Mesothelial cell of epicardium (in vitro differentiated cells): ENCODE results near the gene ASTN2. TPM values are rescaled to one million over a fixed set of nuclear protein-coding genes. Genes with fewer than 3 reads are reported as not detected.

Experiments used
- DNase-seq, 2 experiments: peaks; one replicate each; pipeline ENCODE4 v3.0.0; 2021; ENCODE audit warnings: low spot score in 2 of 2; ENCODE audit not compliant: unreplicated experiment in 2 of 2
- H3K27ac Mint-ChIP-seq: 2 replicates; pipeline ENCODE4 v1.8.0; 2021; ENCODE audit warnings: mixed read lengths
- H3K27me3 Mint-ChIP-seq: 2 replicates; pipeline ENCODE4 v1.8.0; 2021; ENCODE audit warnings: low read depth, mixed read lengths
- H3K36me3 Mint-ChIP-seq: 2 replicates; pipeline ENCODE4 v1.8.0; 2021; ENCODE audit warnings: mixed read lengths
- H3K4me1 Mint-ChIP-seq: 2 replicates; pipeline ENCODE4 v1.8.0; 2021; ENCODE audit warnings: mixed read lengths
- H3K4me3 Mint-ChIP-seq: 2 replicates; pipeline ENCODE4 v1.8.0; 2021; ENCODE audit warnings: mild to moderate bottlenecking, moderate library complexity, mixed read lengths
- H3K9me3 Mint-ChIP-seq: 2 replicates; pipeline ENCODE4 v1.8.0; 2021; ENCODE audit warnings: mixed read lengths
- total RNA-seq: library from RNA; stranded (reverse); gene quantifications from 3 replicates; pipeline ENCODE4 v1.2.1, GENCODE V29; 2021
- TF ChIP-seq, protein P1 (sequence below): fragments of 200-600 bp; sonication (generic); IDR thresholded peaks from one replicate; pipeline ENCODE4 v1.5.0; 2021; ENCODE audit warnings: antibody characterized with exemption; ENCODE audit not compliant: unreplicated experiment

The ASTN2 gene
- total RNA-seq, 1 donor from 2014 or later, result 12.2 TPM

DNA sequence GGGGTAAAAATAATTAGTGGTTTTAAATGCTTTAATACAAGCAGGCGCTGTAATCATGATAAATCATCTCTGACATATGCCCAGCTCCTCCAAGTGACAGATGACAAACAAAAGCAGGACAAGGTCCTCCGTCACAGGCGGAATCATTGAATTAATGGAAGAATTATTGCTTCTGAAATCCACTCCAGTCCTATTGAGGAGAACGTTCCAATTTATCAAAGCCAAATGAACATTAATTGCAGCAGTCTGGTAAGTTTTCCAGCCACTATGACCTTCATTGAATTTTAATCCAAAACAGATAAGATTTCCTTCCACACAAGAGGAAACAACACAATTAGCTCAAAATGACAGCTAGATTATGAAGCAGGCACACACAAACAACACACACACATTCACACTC is 136.8 kb downstream of the ASTN2 start:
- peaks cover 13% of the 10 kb centered on the region for H3K27me3 Mint-ChIP-seq
- no peaks in the 10 kb centered on the region for H3K9me3 Mint-ChIP-seq
- no peak overlapping the region for H3K4me3 Mint-ChIP-seq
- H3K27ac Mint-ChIP-seq, result no peak overlapping the region
- H3K4me1 Mint-ChIP-seq, result no peaks in the 10 kb centered on the region
- TF ChIP-seq, protein P1, sequence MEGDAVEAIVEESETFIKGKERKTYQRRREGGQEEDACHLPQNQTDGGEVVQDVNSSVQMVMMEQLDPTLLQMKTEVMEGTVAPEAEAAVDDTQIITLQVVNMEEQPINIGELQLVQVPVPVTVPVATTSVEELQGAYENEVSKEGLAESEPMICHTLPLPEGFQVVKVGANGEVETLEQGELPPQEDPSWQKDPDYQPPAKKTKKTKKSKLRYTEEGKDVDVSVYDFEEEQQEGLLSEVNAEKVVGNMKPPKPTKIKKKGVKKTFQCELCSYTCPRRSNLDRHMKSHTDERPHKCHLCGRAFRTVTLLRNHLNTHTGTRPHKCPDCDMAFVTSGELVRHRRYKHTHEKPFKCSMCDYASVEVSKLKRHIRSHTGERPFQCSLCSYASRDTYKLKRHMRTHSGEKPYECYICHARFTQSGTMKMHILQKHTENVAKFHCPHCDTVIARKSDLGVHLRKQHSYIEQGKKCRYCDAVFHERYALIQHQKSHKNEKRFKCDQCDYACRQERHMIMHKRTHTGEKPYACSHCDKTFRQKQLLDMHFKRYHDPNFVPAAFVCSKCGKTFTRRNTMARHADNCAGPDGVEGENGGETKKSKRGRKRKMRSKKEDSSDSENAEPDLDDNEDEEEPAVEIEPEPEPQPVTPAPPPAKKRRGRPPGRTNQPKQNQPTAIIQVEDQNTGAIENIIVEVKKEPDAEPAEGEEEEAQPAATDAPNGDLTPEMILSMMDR, result no peak
- H3K36me3 Mint-ChIP-seq, result no peaks in the 10 kb centered on the region
- no peak for DNase-seq

DNA sequence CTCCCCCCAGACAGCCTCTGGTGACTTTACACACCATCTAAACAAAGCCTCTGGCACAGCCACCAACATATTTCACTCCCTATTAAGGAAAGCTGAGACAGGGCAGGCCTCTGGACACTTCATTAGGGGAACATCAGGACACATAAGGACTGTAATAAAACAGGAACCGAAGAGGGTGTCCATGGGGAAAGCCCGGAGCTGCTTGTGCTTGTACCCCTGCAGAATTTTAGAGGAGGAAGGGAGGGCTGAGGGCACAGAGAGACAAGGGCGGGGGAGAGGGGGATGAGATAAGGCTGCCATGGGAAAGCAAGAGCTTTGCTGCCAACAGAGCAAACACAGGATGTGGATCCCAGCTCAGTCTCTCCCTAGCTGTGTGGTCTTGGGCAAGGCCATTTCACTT is 138.4 kb downstream of the ASTN2 start:
- no peak for DNase-seq
- TF ChIP-seq, protein P1, result no peak
- H3K27ac Mint-ChIP-seq, result no peak overlapping the region
- H3K36me3 Mint-ChIP-seq, result no peaks in the 10 kb centered on the region
- H3K9me3 Mint-ChIP-seq, result no peaks in the 10 kb centered on the region
- no peaks in the 10 kb centered on the region for H3K4me1 Mint-ChIP-seq
- H3K4me3 Mint-ChIP-seq, result no peak overlapping the region
- peaks cover 9% of the 10 kb centered on the region for H3K27me3 Mint-ChIP-seq

DNA sequence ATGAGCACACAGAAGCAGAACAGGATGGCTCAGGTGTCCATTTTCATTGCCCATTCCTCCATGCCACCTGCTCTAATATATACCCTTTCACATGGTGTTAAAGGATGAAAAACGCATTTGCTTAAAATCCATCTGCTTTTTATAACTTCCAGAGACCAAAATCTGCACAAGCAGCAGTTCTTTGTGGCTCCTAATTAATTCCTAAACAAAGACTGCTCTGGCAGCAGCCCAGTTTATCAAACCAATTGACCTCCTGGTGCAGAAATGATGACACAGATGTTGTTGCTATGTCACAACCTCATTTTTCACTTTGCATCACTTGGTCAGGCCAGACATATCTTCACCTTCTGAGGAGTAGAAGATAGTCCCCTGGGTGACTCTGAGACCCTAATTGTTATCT is 141.2 kb downstream of the ASTN2 start:
- H3K9me3 Mint-ChIP-seq, result no peaks in the 10 kb centered on the region
- no peaks in the 10 kb centered on the region for H3K4me1 Mint-ChIP-seq
- TF ChIP-seq, protein P1, result no peak
- peaks cover 9% of the 10 kb centered on the region for H3K27me3 Mint-ChIP-seq
- H3K4me3 Mint-ChIP-seq, result no peak overlapping the region
- H3K36me3 Mint-ChIP-seq, result no peaks in the 10 kb centered on the region
- no peak for DNase-seq
- H3K27ac Mint-ChIP-seq, result no peak overlapping the region

DNA sequence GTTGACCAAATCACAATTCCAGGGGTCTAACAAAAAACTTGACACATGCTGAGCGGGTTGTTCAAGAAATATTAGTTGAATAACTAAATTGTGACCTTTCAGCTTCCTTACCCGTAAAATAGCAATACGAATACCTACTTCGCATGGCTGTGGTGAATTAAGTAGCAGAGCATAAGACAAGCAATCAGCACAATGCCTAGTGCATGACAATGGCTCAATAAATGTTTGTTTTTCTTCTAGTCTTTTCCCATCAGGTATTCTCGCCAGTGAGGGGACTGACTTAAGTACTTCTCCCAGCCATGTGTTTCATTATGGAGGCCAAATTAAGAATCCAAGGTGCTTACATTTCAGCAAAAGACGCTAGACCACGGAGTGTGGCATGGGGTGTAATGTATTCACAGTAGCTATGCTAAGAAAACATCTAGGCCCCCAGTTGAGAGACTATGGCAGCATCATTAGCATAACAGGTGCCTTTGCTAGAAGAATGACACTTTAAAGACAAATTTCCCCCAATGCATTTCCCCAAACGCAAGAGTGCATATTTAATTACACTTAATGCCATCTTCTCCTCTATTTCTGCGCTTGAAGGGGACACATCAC is 145.9 kb downstream of the ASTN2 start:
- no peaks in the 10 kb centered on the region for H3K36me3 Mint-ChIP-seq
- H3K4me1 Mint-ChIP-seq, result no peaks in the 10 kb centered on the region
- H3K9me3 Mint-ChIP-seq, result no peaks in the 10 kb centered on the region
- TF ChIP-seq, protein P1, result no peak
- H3K27ac Mint-ChIP-seq, result no peak overlapping the region
- H3K4me3 Mint-ChIP-seq, result no peak overlapping the region
- peaks cover 4% of the 10 kb centered on the region for H3K27me3 Mint-ChIP-seq
- no peak for DNase-seq

DNA sequence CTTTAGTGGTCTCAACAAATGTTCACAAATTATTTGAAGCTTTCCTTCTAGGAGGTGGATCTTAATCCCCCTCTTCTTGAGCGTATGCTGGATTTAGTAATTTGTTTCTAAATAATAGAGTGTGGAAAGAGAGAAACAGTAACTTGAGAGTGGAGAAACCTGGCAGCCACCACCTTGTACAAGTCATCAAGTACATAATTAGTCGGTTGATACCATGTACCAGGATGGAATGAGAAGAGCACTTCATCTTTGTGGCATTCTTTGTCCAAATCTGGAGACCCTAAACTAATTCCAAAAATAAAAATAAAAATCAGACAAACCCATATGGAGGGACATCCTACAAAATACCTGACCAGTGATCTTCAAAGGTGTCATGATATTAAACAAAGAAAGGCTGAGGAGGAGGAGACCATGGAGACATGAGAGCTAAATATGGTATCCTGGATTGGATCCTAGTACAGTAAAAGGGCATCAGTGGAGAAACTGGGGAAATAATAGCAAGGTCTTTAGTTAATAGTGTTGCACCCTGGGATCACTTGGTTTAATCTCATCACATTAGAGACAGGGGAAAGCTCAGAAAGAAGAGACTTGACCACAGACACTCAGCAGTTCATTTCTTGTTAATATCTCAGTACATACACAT is 147.9 kb downstream of the ASTN2 start:
- H3K4me1 Mint-ChIP-seq, result no peaks in the 10 kb centered on the region
- TF ChIP-seq, protein P1, result no peak
- peaks cover 8% of the 10 kb centered on the region for H3K27me3 Mint-ChIP-seq
- no peak overlapping the region for H3K4me3 Mint-ChIP-seq
- H3K27ac Mint-ChIP-seq, result no peak overlapping the region
- H3K36me3 Mint-ChIP-seq, result no peaks in the 10 kb centered on the region
- DNase-seq, result no peak
- H3K9me3 Mint-ChIP-seq, result no peaks in the 10 kb centered on the region
